Endothelial cell of umbilical vein (primary cell): ENCODE measurements around the gene RCAN1. TPM values are rescaled to one million over a fixed set of nuclear protein-coding genes. Genes with fewer than 3 reads are reported as not detected.

Source experiments
- BruUV-seq: library from RNA; stranded (reverse); fragments of 400-500 nt; replicated peaks from 2 replicates; lab custom pipeline; 2021; lab: Mats Ljungman, UMichigan
- CTCF ChIA-PET: fragments of 300-600, 350-600 bp; sonication (Branson Sonifier 250); formaldehyde crosslinking; loops from one replicate; lab custom pipeline; 2021; ENCODE audit warnings: antibody characterized with exemption, inconsistent platforms; lab: Charles Lee
- POLR2A ChIA-PET: fragments of 300-600, 350-600 bp; sonication (Branson Sonifier 250); formaldehyde crosslinking; loops from one replicate; lab custom pipeline; 2021; ENCODE audit warnings: antibody characterized with exemption, inconsistent platforms; lab: Charles Lee
- DNase-seq: peaks from one replicate; pipeline ENCODE4 v3.0.0-alpha.2; 2011; ENCODE audit warnings: low read depth, low spot score
- FAIRE-seq: peaks from 2 replicates; lab custom pipeline; 2011; peaks lifted over from hg19 to GRCh38; lab: Jason Lieb, UNC
- H2AFZ ChIP-seq: 2 replicates; pipeline ENCODE4 v1.6.0; 2012; ENCODE audit warnings: low read depth, low read length, control low read depth, inconsistent platforms
- H3K27ac ChIP-seq: 2 replicates; pipeline ENCODE4 v1.5.1; 2011; ENCODE audit warnings: low read depth, mild to moderate bottlenecking, control low read depth, low read length, moderate library complexity; ENCODE audit not compliant: insufficient read depth
- H3K27me3 ChIP-seq, 2 experiments: 2 replicates each; pipeline versions ENCODE4 v1.6.0 to v1.6.1; 2011; ENCODE audit warnings: low read length in 2 of 2, mixed read lengths in 1 of 2; ENCODE audit not compliant: control insufficient read depth in 2 of 2, insufficient read depth in 2 of 2
- H3K36me3 ChIP-seq, 2 experiments: 2 replicates in 1 of 2; 3 replicates in 1 of 2; pipeline ENCODE4 v1.5.1; 2011; ENCODE audit warnings: low read length in 2 of 2, mild to moderate bottlenecking in 1 of 2, moderate library complexity in 1 of 2; ENCODE audit not compliant: control insufficient read depth in 2 of 2, insufficient read depth in 2 of 2; ENCODE audit errors: extremely low read depth in 1 of 2
- H3K4me1 ChIP-seq: 3 replicates; pipeline ENCODE4 v1.5.1; 2011; ENCODE audit warnings: mild to moderate bottlenecking, low read length; ENCODE audit not compliant: control insufficient read depth, insufficient read depth; ENCODE audit errors: extremely low read depth
- H3K4me2 ChIP-seq: 2 replicates; pipeline ENCODE4 v1.6.1; 2011; ENCODE audit warnings: low read length, control low read depth, mixed read lengths; ENCODE audit not compliant: insufficient read depth
- H3K4me3 ChIP-seq, 3 experiments: fragments of 200-600 bp in 1 of 3; sonication (generic), shearing (Covaris generic) in 1 of 3; replicated peaks in 1 of 3; 2 replicates each; pipeline ENCODE4 v1.5.1; 2011 to 2016; ENCODE audit warnings: control low read depth in 3 of 3, low read length in 3 of 3, mild to moderate bottlenecking in 2 of 3, inconsistent platforms in 1 of 3, low read depth in 1 of 3, moderate library complexity in 1 of 3; ENCODE audit not compliant: insufficient read depth in 1 of 3
- H3K79me2 ChIP-seq: 2 replicates; pipeline ENCODE4 v1.6.0; 2012; ENCODE audit warnings: low read length, inconsistent platforms; ENCODE audit not compliant: control insufficient read depth, insufficient read depth
- H3K9ac ChIP-seq: replicated peaks from 2 replicates; pipeline ENCODE3; 2011; ENCODE audit warnings: low read length, control low read depth; ENCODE audit not compliant: insufficient read depth; ENCODE audit errors: extremely low read depth
- H3K9me1 ChIP-seq: replicated peaks from 3 replicates; pipeline ENCODE4 v1.6.0; 2011; ENCODE audit warnings: mild to moderate bottlenecking, low read length; ENCODE audit not compliant: control insufficient read depth, insufficient read depth; ENCODE audit errors: extremely low read depth
- H3K9me3 ChIP-seq: replicated peaks from 2 replicates; pipeline ENCODE4 v1.5.1; 2012; ENCODE audit warnings: low read length, inconsistent platforms; ENCODE audit not compliant: control insufficient read depth, insufficient read depth
- H4K20me1 ChIP-seq: replicated peaks from 2 replicates; pipeline ENCODE3; 2011; ENCODE audit warnings: mild to moderate bottlenecking, low read length; ENCODE audit not compliant: control insufficient read depth, insufficient read depth; ENCODE audit errors: extremely low read depth
- EZH2 ChIP-seq: IDR thresholded peaks from 2 replicates; pipeline ENCODE4 v1.6.1; 2012; ENCODE audit warnings: borderline replicate concordance, low read depth, mild to moderate bottlenecking, moderate library complexity, low read length, inconsistent platforms; ENCODE audit not compliant: severe bottlenecking
- FOS ChIP-seq: IDR thresholded peaks from 2 replicates; pipeline ENCODE4 v1.6.1; 2011; ENCODE audit warnings: mild to moderate bottlenecking, low read length, moderate library complexity, borderline replicate concordance; ENCODE audit not compliant: insufficient read depth
- GATA2 ChIP-seq: IDR thresholded peaks from 2 replicates; pipeline ENCODE4 v1.7.0; 2011; ENCODE audit warnings: low read depth, mild to moderate bottlenecking, moderate library complexity, mixed read lengths, low read length; ENCODE audit not compliant: insufficient read length, insufficient read depth
- JUN ChIP-seq: IDR thresholded peaks from 2 replicates; pipeline ENCODE4 v1.6.1; 2011; ENCODE audit warnings: borderline replicate concordance, low read depth; ENCODE audit not compliant: insufficient read length, insufficient read depth
- MYC ChIP-seq: IDR thresholded peaks from one replicate; pipeline ENCODE4 v1.6.1; 2011; ENCODE audit warnings: mild to moderate bottlenecking, low read depth, low read length
- POLR2A ChIP-seq: IDR thresholded peaks from 2 replicates; pipeline ENCODE4 v1.6.1; 2012; ENCODE audit warnings: low read depth, mild to moderate bottlenecking, control low read depth, low read length
- POLR2AphosphoS5 ChIP-seq: IDR thresholded peaks from 2 replicates; pipeline ENCODE4 v1.6.1; 2012; ENCODE audit warnings: low read depth, mild to moderate bottlenecking, control low read depth, low read length, moderate library complexity; ENCODE audit not compliant: insufficient read depth
- dilution Hi-C: fragments of 300-500 bp; cut with MboI; formaldehyde crosslinking; loops from one replicate; pipeline ENCODE4 v1.15.0; 2019; ENCODE audit warnings: low sequenced_read_pairs; ENCODE audit not compliant: extremely low pct_ligation_motif_present
- intact Hi-C: fragments of 100-400 bp; cut with micrococcal nuclease; formaldehyde crosslinking; loops from one replicate; pipeline ENCODE4 v1.10.0; 2022
- polyA plus RNA-seq, 4 experiments: library from polyadenylated mRNA; depleted of rRNA in 3 of 4; stranded (reverse) in 3 of 4; unstranded in 1 of 4; fragments of >200 nt; gene quantifications; 2 replicates each; pipeline versions ENCODE4 v1.2.1 to v1.2.3, GENCODE V29; 2011 to 2012; ENCODE audit warnings: missing spikeins in 1 of 4
- total RNA-seq: library from RNA; stranded (reverse); gene quantifications from 2 replicates; pipeline ENCODE4 v1.2.3, GENCODE V29; 2021
- TF ChIP-seq, protein P1 (sequence below), 2 donors: IDR thresholded peaks; 1 replicate in 1 of 2; 2 replicates in 1 of 2; pipeline ENCODE4 v1.5.1; 2011; ENCODE audit warnings: low read length in 2 of 2, mild to moderate bottlenecking in 2 of 2, moderate library complexity in 2 of 2, control low read depth in 1 of 2, inconsistent platforms in 1 of 2, low read depth in 1 of 2; ENCODE audit not compliant: insufficient read depth in 1 of 2; ENCODE audit errors: extremely low read depth in 1 of 2
- TF ChIP-seq, protein P2 (sequence below): IDR thresholded peaks from 2 replicates; pipeline ENCODE4 v1.6.1; 2011; ENCODE audit not compliant: insufficient read depth, insufficient read length

The RCAN1 gene
- total and polyA plus RNA-seq, 2 donors (not counting 3 experiments of a cell fraction or from before 2014, with no cell fraction given), result 9.7 to 16.5 TPM

DNA sequence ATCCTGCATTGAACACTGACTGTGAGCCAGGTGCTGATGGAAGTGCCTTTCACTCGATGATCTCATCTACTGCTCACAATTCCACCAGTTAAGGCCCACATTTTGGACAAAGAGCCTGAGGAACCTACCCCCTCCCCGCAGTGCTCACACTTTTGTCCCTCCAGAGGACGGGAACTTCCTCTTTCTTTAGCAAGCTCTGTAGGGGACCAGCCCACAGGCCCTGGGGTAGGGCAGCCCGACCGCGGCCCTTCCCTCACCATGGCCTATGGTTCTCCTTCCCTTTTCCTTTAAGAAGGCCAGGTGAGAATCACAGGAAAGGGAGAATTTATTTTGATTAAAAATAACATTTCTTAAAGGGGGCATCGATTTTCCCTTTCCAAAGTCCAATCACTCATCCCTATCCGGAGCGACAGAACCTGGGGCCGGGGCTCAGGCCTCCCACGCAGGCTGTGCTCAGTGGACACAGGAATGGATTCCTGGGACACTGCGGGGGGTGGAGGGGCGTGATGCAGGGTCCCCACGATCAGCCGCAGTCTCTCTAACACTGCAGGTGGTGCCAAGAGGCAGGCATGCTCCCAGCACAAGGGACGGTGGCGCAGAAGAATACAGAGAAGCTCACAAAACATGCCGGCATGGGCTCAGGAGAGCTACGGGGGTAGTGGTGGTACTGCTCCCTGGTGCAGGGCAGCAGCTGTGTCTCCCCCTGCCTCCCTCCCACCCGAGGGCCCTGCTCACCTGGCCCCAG lies 94.0 kb downstream of the RCAN1 start:
- H3K9me1 ChIP-seq, result no peaks in the 10 kb centered on the region
- H3K27me3 ChIP-seq, result no peaks in the 10 kb centered on the region
- no peak overlapping the region for H3K4me3 ChIP-seq
- FAIRE-seq (no peak), DNase-seq (no peak)
- no peaks in the 10 kb centered on the region for H3K9me3 ChIP-seq
- ChIA-PET CTCF (interaction anchor here (1.5 to 5.0 kb wide), 4 partner anchors 10 to 82 kb away, joined by 3 to 31 read pairs (median 8); no protein-coding TSS in a partner anchor), POLR2A (no interaction called here)
- dilution Hi-C loops (no loop called here), intact Hi-C loops (no loop called here)
- no peak overlapping the region for H3K4me2 ChIP-seq
- H3K36me3 ChIP-seq, result peaks cover 5 to 22% of the 10 kb centered on the region in 2 experiments
- H4K20me1 ChIP-seq, result no peaks in the 10 kb centered on the region
- H3K9ac ChIP-seq, result no peak overlapping the region
- no peak overlapping the region for H2AFZ ChIP-seq
- TF ChIP-seq EZH2 (no peak), FOS (no peak), MYC (no peak), JUN (no peak), GATA2 (no peak), POLR2AphosphoS5 (no peak), POLR2A (no peak)
- TF ChIP-seq, protein P1, sequence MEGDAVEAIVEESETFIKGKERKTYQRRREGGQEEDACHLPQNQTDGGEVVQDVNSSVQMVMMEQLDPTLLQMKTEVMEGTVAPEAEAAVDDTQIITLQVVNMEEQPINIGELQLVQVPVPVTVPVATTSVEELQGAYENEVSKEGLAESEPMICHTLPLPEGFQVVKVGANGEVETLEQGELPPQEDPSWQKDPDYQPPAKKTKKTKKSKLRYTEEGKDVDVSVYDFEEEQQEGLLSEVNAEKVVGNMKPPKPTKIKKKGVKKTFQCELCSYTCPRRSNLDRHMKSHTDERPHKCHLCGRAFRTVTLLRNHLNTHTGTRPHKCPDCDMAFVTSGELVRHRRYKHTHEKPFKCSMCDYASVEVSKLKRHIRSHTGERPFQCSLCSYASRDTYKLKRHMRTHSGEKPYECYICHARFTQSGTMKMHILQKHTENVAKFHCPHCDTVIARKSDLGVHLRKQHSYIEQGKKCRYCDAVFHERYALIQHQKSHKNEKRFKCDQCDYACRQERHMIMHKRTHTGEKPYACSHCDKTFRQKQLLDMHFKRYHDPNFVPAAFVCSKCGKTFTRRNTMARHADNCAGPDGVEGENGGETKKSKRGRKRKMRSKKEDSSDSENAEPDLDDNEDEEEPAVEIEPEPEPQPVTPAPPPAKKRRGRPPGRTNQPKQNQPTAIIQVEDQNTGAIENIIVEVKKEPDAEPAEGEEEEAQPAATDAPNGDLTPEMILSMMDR (IDR thresholded peaks at IDR 0.05; ENCODE audit: extremely low read depth in 1 of 2, insufficient read depth in 1 of 2, low read depth in 1 of 2, low read length in 2 of 2), result no peak
- TF ChIP-seq, protein P2, sequence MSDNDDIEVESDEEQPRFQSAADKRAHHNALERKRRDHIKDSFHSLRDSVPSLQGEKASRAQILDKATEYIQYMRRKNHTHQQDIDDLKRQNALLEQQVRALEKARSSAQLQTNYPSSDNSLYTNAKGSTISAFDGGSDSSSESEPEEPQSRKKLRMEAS, result no peak
- H3K79me2 ChIP-seq, result peaks cover 12% of the 10 kb centered on the region
- BruUV-seq, result no TSS peak
- H3K27ac ChIP-seq, result no peak overlapping the region
- H3K4me1 ChIP-seq, result peaks cover 15% of the 10 kb centered on the region
